GM19397 (cell line): ENCODE measurements around the gene GRM6.

Source experiments
- ATAC-seq: cut with Tn5 transposase; IDR thresholded peaks from one replicate; pipeline ENCODE4 v1.9.1; 2021; ENCODE audit warnings: mild to moderate bottlenecking, moderate library complexity; ENCODE audit not compliant: unreplicated experiment

Gene GRM6

GRCh38 chr5:178994580-178995340 is at the start of gene GRM6:
Gene GRM6, minus strand, starts transcription at chr5:178995320. Its CDS starts 376 bp downstream, at chr5:178994944.
- ATAC-seq, result no peak

GRCh38 chr5:179044765-179045164 is 49.6 kb upstream of the GRM6 start:
- ATAC-seq, result no peak

- ATAC-seq, result no peak
These were observed 38.0 kb upstream of the GRM6 start for GRCh38 chr5:179033004-179033580.

GRCh38 chr5:179023528-179024189 is 28.5 kb upstream of the GRM6 start, which contains the start of gene ZNF879:
Gene ZNF879, plus strand, starts transcription at chr5:179023804. Its CDS starts 1,201 bp downstream, at chr5:179025005.
- ATAC-seq, result no peak

GRCh38 chr5:179008667-179009066 is 13.5 kb upstream of the GRM6 start:
- ATAC-seq, result no peak

- ATAC-seq, result no peak
These were observed 11.4 kb upstream of the GRM6 start for GRCh38 chr5:179006564-179006963.

- ATAC-seq, result no peak
These were observed 3.3 kb upstream of the GRM6 start for GRCh38 chr5:178998441-178998840.

- no peak for ATAC-seq
These were observed 2.1 kb upstream of the GRM6 start for GRCh38 chr5:178997191-178997590.

GRCh38 chr5:178996156-178996555 is 1.0 kb upstream of the GRM6 start:
- ATAC-seq, result no peak

GRCh38 chr5:178995341-178995690 is 196 bp upstream of the GRM6 start:
- ATAC-seq, result no peak

- no peak for ATAC-seq
These were observed 1.1 kb downstream of the GRM6 start for GRCh38 chr5:178993955-178994579.

GRCh38 chr5:178993236-178993765 is 1.8 kb downstream of the GRM6 start:
- no peak for ATAC-seq

GRCh38 chr5:178992291-178992895 is 2.7 kb downstream of the GRM6 start:
- ATAC-seq, result no peak

GRCh38 chr5:178991190-178992145 is 3.7 kb downstream of the GRM6 start:
- no peak for ATAC-seq

GRCh38 chr5:178990491-178990890 is 4.6 kb downstream of the GRM6 start:
- no peak for ATAC-seq

- ATAC-seq, result no peak
These were observed 5.8 kb downstream of the GRM6 start for GRCh38 chr5:178989311-178989710.

- ATAC-seq, result no peak
These were observed 6.5 kb downstream of the GRM6 start for GRCh38 chr5:178988436-178989220.

- no peak for ATAC-seq
These were observed 8.7 kb downstream of the GRM6 start for GRCh38 chr5:178986326-178986960.
